NCI-H226 (cell line): Measurements from ENCODE around the gene NKAIN2.
"Not testable (repeated sequence)": the region's sequence is repeated elsewhere in the genome, so short reads cannot be mapped to it uniquely, and the experiment has no call there.

Source experiments
- DNase-seq: peaks from one replicate; pipeline ENCODE4 v3.0.0-alpha.2; 2015

NKAIN2 gene

GRCh38 chr6:124119596-124119995 lies 315.9 kb downstream of the NKAIN2 start:
- DNase-seq: no peak

- DNase-seq: no peak
These were observed 320.0 kb downstream of the NKAIN2 start for GRCh38 chr6:124123617-124124209.

- DNase-seq: peak; percentile 61
These were observed 327.6 kb downstream of the NKAIN2 start for GRCh38 chr6:124131259-124131658.

GRCh38 chr6:124131779-124132178 lies 328.1 kb downstream of the NKAIN2 start:
- peak; percentile 2 for DNase-seq

GRCh38 chr6:124132256-124132655 lies 328.6 kb downstream of the NKAIN2 start:
- DNase-seq: no peak

- no peak for DNase-seq
These were observed 339.2 kb downstream of the NKAIN2 start for GRCh38 chr6:124142852-124143251.

- no peak for DNase-seq
These were observed 339.8 kb downstream of the NKAIN2 start for GRCh38 chr6:124143435-124143834.

GRCh38 chr6:124147621-124148020 lies 344.0 kb downstream of the NKAIN2 start:
- DNase-seq: no peak

- DNase-seq: no peak
These were observed 344.7 kb downstream of the NKAIN2 start for GRCh38 chr6:124148236-124148957.

GRCh38 chr6:124149646-124150045 lies 346.0 kb downstream of the NKAIN2 start:
- DNase-seq: no peak

GRCh38 chr6:124158024-124158423 lies 354.4 kb downstream of the NKAIN2 start:
- no peak for DNase-seq

GRCh38 chr6:124163676-124164075 lies 360.0 kb downstream of the NKAIN2 start:
- no peak for DNase-seq

- DNase-seq: no peak
These were observed 360.7 kb downstream of the NKAIN2 start for GRCh38 chr6:124164343-124164742.

GRCh38 chr6:124167249-124167648 lies 363.6 kb downstream of the NKAIN2 start:
- not testable (repeated sequence) for DNase-seq

GRCh38 chr6:124190256-124190655 lies 386.6 kb downstream of the NKAIN2 start:
- no peak for DNase-seq

GRCh38 chr6:124193132-124193531 lies 389.5 kb downstream of the NKAIN2 start:
- no peak for DNase-seq

- DNase-seq: no peak
These were observed 393.5 kb downstream of the NKAIN2 start for GRCh38 chr6:124197148-124197547.

- DNase-seq: no peak
These were observed 395.6 kb downstream of the NKAIN2 start for GRCh38 chr6:124199286-124199685.

GRCh38 chr6:124200661-124201060 lies 397.0 kb downstream of the NKAIN2 start:
- no peak for DNase-seq

- DNase-seq: peak; percentile 70
These were observed 399.6 kb downstream of the NKAIN2 start for GRCh38 chr6:124203101-124203811.

GRCh38 chr6:124203812-124204167 lies 400.1 kb downstream of the NKAIN2 start:
- DNase-seq: no peak

GRCh38 chr6:124205921-124206320 lies 402.3 kb downstream of the NKAIN2 start:
- no peak for DNase-seq

- DNase-seq: peak; percentile 65
These were observed 420.1 kb downstream of the NKAIN2 start for GRCh38 chr6:124223611-124224345.
